NCI-H774 (cell line): ENCODE measurements around the gene FRS3.

Experiments used
- DNase-seq: peaks from one replicate; lab custom pipeline; 2025; lab: John Stamatoyannopoulos, UW

FRS3 gene

DNA sequence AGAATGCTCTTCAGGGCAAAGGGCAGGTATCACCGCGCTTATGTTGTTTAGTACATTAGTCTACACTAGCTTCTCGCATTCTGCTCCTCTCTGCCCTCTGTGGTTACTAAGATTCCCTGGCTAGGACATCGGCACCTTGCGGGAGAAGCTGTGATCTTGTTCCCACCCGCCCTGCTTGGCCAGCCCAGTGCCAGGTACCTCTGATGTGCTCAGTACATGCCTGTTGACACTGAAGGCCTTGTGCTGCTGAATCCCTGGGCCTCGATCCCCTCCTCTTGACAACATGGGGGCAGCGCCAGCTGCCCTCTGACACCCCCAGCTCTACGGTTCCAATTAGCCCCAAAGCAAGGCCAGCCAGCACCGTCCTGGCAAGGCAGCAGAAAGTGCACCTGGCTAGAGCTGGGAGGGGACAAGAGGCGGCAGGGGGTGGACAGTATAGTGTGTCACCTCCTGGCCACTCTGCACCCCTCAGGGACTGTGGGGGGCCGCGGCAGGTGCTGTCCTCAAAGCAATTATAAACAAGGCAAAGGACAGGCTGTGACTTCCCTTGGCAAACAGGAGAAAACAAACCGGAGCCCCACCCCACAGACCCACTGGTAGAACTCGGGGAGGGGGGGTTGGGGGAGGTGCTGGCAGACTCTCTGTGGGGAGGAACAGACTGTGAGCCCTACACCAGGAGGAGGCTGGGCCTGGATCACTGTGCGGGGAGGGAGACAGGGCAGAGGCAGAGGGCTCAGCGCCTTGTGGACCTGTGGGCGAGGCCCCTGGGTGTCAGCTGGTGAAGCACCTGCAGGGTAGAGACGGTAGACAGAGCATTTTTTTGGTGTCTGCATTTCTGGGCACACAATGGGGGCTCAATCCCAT lies 51.4 kb downstream of the FRS3 start:
- peak; percentile 87 for DNase-seq

DNA sequence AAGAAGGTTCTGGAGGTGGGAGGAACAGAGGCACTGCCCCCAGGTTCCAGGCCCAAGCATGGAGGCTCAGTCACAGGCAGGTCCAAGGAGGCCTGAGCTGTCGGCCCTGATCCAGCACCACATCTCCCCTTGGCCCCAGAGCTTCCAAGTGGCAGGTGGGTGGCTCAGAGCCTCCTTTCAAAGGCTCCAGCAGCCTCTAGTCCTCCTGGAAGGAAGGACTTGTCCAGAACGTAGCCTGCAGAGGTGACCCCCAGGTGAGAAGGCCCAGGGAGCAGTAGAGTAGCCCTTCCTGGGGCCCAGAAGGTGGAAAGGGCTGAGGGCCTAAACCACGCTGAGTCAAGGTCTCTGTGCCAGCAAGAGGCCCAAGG lies 52.0 kb downstream of the FRS3 start:
- DNase-seq = no peak

DNA sequence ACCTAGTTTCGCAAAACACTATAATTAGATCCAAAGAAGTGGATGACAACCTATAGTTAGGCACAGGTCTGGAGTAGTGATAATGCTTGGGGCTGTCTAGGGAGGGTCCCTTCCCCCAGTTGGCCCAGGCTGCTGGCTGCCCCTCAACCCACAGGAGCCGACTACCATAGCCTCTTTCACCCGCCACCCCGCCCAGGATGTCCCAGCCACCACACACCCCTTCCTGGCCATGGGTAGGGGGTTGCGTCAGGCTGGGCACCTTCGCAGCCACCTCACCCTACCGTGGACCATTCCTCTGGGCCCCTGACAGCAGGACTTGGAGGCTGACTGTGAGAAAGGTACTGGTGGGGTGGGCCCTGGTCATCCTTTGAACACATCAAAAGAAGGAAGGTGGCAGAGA lies 52.8 kb downstream of the FRS3 start:
- no peak for DNase-seq

DNA sequence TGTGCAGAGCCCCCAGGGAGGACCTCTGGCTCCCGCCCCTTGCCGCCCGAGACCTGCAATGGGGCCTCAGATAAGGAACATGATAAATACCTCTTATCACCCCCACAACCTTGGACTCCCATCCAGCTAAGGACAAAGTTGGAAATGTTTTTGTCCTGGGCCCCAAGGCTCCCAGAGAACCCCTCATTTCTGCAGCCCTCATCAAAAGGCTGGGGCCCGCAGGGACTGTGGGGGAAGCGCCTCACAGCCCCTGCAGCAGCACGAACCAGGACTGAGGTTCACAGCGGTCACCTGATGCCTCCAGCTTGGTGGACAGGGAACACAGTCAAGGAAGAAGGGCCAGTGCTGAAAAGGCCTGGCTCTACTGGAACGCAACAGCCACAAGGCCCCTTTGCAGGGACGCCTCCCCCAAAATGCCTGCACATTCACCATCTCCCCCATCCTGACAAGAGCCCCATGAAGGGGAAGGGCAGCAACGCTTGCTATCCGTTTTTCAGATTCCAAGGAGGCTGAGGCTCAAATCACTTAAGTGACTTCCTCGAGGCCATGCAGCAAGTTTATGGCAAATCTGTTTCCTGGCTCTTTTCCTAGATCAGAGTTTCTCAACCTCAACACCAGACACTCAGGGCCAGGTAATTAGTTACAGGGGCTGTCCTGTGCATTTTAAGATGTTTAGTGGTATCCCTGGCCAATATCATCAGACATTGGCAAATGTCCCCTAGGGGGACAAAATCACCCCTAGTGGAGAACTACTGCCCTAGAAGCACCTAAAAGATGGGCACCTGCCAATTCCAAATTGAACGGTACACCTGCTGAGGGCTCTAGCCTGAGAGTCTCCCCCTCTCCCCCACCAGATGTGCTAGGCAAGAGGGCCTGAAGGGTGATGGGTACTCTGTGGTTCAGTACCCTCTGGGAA lies 54.9 kb downstream of the FRS3 start:
- no peak for DNase-seq

DNA sequence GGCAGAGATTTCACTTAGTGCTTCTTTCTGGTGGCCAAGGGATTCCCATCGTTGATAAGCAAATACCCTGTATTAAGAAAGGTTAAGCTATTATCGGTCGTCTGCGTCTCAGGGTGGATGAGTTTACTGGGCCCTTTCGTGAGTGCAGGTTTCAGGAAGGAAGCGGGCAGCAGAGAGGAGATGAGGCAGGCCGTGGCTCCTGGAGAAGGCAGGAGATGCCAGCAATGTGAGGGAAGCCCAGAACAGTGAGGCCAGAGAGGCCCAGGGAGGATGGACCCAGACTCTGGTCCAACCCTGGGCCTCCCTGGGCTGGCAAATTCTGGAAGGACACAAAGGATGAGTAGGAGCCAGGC lies 55.5 kb downstream of the FRS3 start:
- DNase-seq = no peak

GRCh38 chr6:41723530-41724227 lies 56.0 kb downstream of the FRS3 start:
- DNase-seq = no peak

- DNase-seq = no peak
These were observed 56.7 kb downstream of the FRS3 start for GRCh38 chr6:41722969-41723529.

DNA sequence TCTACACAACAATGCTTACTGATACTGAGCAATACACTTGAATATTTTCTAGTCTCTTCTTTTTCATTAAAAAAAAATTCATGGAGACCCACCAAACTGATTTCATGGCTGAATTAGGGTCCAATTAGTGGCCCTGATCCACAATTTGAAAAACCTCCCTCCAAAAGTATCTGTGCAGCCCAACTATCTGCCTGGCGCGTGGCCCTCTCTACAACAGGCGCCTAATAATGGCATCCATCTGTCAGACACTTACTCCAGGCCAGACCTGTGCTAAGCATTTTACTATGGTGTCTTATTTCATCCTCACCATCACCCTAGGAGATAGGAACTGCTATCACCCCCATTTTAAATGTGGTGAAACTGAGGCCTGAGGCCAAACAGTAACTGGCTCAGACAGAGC lies 58.3 kb downstream of the FRS3 start:
- DNase-seq = no peak

DNA sequence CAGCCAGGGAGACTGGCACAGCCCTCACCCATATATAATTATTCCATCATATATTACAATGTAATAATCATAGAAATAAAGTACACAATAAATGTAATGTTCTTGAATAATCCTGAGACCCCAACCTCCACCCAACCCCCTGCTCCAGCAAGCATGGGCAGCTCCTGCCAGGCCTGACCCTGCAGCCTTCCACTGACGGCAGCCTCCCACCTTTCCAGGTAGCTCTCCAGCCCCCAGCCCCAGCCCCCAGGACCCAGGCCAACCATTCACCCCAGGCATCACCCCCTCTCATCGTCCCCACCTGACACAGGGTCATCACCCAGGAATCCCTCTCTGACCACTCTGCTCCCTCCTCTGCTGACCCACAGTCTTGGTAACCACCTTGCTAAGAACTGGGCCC lies 58.9 kb downstream of the FRS3 start:
- DNase-seq = no peak

- no peak for DNase-seq
These were observed 59.5 kb downstream of the FRS3 start for GRCh38 chr6:41720262-41720620.
